ENCODE measurements around the gene UCN. TPM values are rescaled to one million over a fixed set of nuclear protein-coding genes. Genes with fewer than 3 reads are reported as not detected.

UCN gene
- polyA plus RNA-seq, 1 donor (not counting 4 experiments of a cell fraction or from before 2014, with no cell fraction given): 0.10 TPM

DNA sequence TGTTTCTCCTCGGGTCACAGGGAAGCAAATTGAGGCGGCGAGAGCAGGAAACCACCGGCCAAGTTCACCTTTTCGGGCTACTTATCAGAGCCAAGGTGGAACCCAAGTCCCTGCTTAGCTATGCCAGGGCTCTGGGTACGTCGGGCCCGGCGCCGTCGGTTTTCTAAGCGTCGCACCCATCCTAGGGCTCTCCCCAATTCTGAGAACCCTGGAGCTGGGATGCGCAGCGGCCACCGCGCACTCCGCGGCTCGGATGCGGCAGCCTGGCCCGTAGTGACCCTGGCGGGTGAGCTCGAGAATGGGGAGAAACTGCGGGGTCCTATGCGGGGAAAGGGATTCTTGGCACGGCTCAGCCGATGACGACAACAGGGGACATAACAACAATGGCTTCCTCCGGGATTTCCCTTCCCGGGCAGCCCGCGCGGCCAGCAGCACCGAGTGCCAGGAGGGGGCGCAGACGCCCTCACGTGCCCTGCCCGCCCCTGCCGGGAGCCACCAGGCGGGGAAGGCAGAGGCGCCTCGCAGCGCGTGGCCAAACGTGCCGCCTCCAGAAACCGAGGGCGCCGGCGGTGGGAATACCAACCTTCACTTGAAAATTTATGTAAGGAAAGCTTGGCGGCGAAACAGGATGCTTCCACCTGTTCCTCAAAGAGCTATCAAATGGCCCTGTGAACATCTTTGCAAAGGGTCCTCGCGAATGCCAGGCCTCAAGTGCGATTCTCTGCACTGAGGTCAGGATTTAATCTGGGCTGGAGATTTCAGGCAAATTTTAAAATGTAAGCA is 43.3 kb downstream of the UCN start:
- Histone ChIP-seq H3K4me1 (ENCODE audit: control insufficient read depth, extremely low read depth, insufficient read depth, low read length) (peaks cover 14% of the 10 kb centered on the region), H3K9me3 (ENCODE audit: control insufficient read depth, low read depth, low read length) (no peaks in the 10 kb centered on the region), H3K27me3 (ENCODE audit: control insufficient read depth, extremely low read depth, insufficient read depth, low read length) (peaks cover 67% of the 10 kb centered on the region), H3K4me3 (ENCODE audit: control insufficient read depth in 2 of 3, extremely low read depth in 1 of 3, insufficient read depth in 2 of 3, low read depth in 1 of 3, low read length in 3 of 3) (peak overlapping the region in 2 of 3 experiments; percentile 14 to 37), H3K4me2 (ENCODE audit: control insufficient read depth, extremely low read depth, insufficient read depth, low read depth, low read length) (peak overlapping the region; percentile 71), H2AFZ (ENCODE audit: control insufficient read depth, low read length) (peak overlapping the region; percentile 6), H3K79me2 (ENCODE audit: control insufficient read depth, insufficient read depth, low read length) (no peaks in the 10 kb centered on the region), H3K36me3 (ENCODE audit: control insufficient read depth in 2 of 2, extremely low read depth in 1 of 2, insufficient read depth in 2 of 2, low read length in 2 of 2) (no peaks in the 10 kb centered on the region), H4K20me1 (ENCODE audit: control insufficient read depth, extremely low read depth, insufficient read depth, low read length) (peaks cover 2% of the 10 kb centered on the region), H3K27ac (ENCODE audit: control insufficient read depth, insufficient read depth, low read length) (no peak overlapping the region), H3K9me1 (ENCODE audit: control insufficient read depth, extremely low read depth, insufficient read depth, low read length) (no peaks in the 10 kb centered on the region), H3K9ac (ENCODE audit: control insufficient read depth, extremely low read depth, insufficient read depth, low read length) (no peak overlapping the region)
- dilution Hi-C loops (cut with MboI; ENCODE audit: extremely low pct_ligation_motif_present, low sequenced_read_pairs): no loop called here
- TF ChIP-seq EZH2 (IDR thresholded peaks at IDR 0.05; ENCODE audit: low read length): peak; percentile 80
- TF ChIP-seq, protein P1, sequence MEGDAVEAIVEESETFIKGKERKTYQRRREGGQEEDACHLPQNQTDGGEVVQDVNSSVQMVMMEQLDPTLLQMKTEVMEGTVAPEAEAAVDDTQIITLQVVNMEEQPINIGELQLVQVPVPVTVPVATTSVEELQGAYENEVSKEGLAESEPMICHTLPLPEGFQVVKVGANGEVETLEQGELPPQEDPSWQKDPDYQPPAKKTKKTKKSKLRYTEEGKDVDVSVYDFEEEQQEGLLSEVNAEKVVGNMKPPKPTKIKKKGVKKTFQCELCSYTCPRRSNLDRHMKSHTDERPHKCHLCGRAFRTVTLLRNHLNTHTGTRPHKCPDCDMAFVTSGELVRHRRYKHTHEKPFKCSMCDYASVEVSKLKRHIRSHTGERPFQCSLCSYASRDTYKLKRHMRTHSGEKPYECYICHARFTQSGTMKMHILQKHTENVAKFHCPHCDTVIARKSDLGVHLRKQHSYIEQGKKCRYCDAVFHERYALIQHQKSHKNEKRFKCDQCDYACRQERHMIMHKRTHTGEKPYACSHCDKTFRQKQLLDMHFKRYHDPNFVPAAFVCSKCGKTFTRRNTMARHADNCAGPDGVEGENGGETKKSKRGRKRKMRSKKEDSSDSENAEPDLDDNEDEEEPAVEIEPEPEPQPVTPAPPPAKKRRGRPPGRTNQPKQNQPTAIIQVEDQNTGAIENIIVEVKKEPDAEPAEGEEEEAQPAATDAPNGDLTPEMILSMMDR (optimal IDR thresholded peaks at IDR 0.05 in 1 of 3, IDR thresholded peaks at IDR 0.05 in 1 of 3, conservative IDR thresholded peaks at IDR 0.05 in 1 of 3; ENCODE audit: extremely low read depth in 1 of 3, insufficient read depth in 2 of 3, low read length in 3 of 3): peak; percentile 21 to 72 (median 34)
- no peak for DNase-seq (ENCODE audit: low read depth, low spot score)
- no peak for FAIRE-seq

DNA sequence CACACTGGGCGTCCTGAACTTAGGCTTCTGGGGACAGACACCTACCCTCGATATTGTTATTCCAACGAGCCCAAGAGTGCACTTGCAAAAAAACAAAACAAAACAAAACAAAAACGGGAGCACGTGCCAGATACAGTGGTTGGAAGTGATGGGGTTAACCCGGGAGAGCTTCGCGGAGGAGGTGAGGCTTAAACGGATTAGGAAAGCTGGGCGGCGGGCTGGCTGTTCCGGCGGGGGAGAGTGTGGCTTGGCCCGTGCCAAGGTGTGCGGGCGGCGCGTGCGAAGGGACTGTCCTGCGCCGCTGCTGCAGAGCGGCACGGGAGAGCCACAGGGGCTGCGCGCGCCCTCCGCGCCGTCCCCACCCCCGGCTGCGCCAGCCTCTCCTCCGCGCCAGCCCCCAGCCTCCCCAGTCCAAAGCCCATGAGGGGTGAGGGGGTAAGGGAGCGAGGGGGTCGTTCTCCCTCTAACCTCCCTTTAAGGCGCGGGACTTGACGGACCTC is 43.9 kb downstream of the UCN start:
- H3K27me3 ChIP-seq (ENCODE audit: control insufficient read depth, extremely low read depth, insufficient read depth, low read length): peaks cover 72% of the 10 kb centered on the region
- no peaks in the 10 kb centered on the region for H3K9me3 ChIP-seq (ENCODE audit: control insufficient read depth, low read depth, low read length)
- no peaks in the 10 kb centered on the region for H3K79me2 ChIP-seq (ENCODE audit: control insufficient read depth, insufficient read depth, low read length)
- no peaks in the 10 kb centered on the region for H3K36me3 ChIP-seq (ENCODE audit: control insufficient read depth in 2 of 2, extremely low read depth in 1 of 2, insufficient read depth in 2 of 2, low read length in 2 of 2)
- peak overlapping the region in 2 of 3 experiments; percentile 14 to 21 for H3K4me3 ChIP-seq (ENCODE audit: control insufficient read depth in 2 of 3, extremely low read depth in 1 of 3, insufficient read depth in 2 of 3, low read depth in 1 of 3, low read length in 3 of 3)
- no peak overlapping the region for H3K9ac ChIP-seq (ENCODE audit: control insufficient read depth, extremely low read depth, insufficient read depth, low read length)
- peak overlapping the region; percentile 71 for H3K4me2 ChIP-seq (ENCODE audit: control insufficient read depth, extremely low read depth, insufficient read depth, low read depth, low read length)
- TF ChIP-seq, protein P1 (optimal IDR thresholded peaks at IDR 0.05 in 1 of 3, IDR thresholded peaks at IDR 0.05 in 1 of 3, conservative IDR thresholded peaks at IDR 0.05 in 1 of 3; ENCODE audit: extremely low read depth in 1 of 3, insufficient read depth in 2 of 3, low read length in 3 of 3): no peak
- peak; percentile 70 for TF ChIP-seq EZH2 (IDR thresholded peaks at IDR 0.05; ENCODE audit: low read length)
- DNase-seq (ENCODE audit: low read depth, low spot score) (no peak), FAIRE-seq (no peak)
- peaks cover 2% of the 10 kb centered on the region for H4K20me1 ChIP-seq (ENCODE audit: control insufficient read depth, extremely low read depth, insufficient read depth, low read length)
- no peaks in the 10 kb centered on the region for H3K9me1 ChIP-seq (ENCODE audit: control insufficient read depth, extremely low read depth, insufficient read depth, low read length)
- peaks cover 14% of the 10 kb centered on the region for H3K4me1 ChIP-seq (ENCODE audit: control insufficient read depth, extremely low read depth, insufficient read depth, low read length)
- no peak overlapping the region for H2AFZ ChIP-seq (ENCODE audit: control insufficient read depth, low read length)
- H3K27ac ChIP-seq (ENCODE audit: control insufficient read depth, insufficient read depth, low read length): no peak overlapping the region
- dilution Hi-C loops (cut with MboI; ENCODE audit: extremely low pct_ligation_motif_present, low sequenced_read_pairs): no loop called here

All from keratinocyte (primary cell).